ENCODE measurements around the gene CNR2.

Gene CNR2

DNA sequence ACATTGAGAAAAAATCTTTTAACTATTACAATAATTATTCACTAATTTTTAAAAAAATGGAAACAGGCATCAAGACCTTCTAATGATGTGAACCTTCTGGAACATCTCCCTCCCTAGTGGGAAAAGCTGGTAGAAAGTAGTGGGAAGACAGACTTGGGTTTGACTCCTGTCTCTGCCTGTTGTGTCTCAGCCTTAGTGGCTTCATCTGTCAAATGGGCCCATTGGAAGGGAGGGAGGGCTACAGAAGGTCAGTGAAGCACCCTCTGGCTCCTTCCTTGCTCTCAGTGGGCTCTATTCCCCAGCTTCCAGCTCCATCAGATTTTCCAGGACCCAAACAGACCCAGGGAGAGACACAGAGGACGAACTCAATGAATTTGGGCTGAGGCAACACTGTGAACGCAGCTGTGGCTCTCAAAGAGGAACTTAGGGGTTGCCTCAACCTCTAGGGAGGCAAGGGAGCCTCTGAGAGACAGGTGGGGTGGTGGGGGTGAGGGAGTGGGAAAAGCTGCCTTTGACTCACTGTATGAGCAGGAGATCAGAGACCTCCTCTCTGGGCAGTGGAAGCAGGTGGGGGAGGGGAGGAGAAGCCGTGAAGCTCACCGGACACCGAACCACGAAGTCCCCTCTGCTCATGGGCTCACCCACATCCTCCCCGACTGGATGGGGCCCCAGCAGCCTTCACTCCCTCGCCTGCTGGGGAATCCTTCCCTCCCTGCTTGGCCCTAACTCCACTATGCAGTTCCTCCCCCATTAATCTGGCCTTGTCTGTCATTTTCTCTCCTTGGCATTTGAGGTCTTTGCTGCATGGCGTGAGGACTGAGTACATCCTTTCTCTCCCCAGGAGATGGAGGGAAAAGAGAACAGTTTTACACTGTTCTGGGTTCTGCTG lies 4.5 kb downstream of the CNR2 start:
- no peak for ATAC-seq
- no peak for TF ChIP-seq ZC3H10 (CRISPR knock-in tag; IDR thresholded peaks at IDR 0.05)
- TF ChIP-seq ZFP3 (CRISPR knock-in tag; IDR thresholded peaks at IDR 0.05), result no peak
- TF ChIP-seq ZFP30 (CRISPR knock-in tag; IDR thresholded peaks at IDR 0.05), result no peak
- TF ChIP-seq, protein P1, sequence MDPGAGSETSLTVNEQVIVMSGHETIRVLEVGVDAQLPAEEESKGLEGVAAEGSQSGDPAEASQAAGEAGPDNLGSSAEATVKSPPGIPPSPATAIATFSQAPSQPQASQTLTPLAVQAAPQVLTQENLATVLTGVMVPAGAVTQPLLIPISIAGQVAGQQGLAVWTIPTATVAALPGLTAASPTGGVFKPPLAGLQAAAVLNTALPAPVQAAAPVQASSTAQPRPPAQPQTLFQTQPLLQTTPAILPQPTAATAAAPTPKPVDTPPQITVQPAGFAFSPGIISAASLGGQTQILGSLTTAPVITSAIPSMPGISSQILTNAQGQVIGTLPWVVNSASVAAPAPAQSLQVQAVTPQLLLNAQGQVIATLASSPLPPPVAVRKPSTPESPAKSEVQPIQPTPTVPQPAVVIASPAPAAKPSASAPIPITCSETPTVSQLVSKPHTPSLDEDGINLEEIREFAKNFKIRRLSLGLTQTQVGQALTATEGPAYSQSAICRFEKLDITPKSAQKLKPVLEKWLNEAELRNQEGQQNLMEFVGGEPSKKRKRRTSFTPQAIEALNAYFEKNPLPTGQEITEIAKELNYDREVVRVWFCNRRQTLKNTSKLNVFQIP (CRISPR knock-in tag; IDR thresholded peaks at IDR 0.05; ENCODE audit: borderline replicate concordance, low read depth), result no peak
- TF ChIP-seq PPARA (CRISPR knock-in tag; IDR thresholded peaks at IDR 0.05; ENCODE audit: borderline replicate concordance), result no peak
- no peak for TF ChIP-seq ISL1 (CRISPR knock-in tag; IDR thresholded peaks at IDR 0.05)
- no peak for TF ChIP-seq SNAI2 (CRISPR knock-in tag; IDR thresholded peaks at IDR 0.05)
- TF ChIP-seq, protein P2, sequence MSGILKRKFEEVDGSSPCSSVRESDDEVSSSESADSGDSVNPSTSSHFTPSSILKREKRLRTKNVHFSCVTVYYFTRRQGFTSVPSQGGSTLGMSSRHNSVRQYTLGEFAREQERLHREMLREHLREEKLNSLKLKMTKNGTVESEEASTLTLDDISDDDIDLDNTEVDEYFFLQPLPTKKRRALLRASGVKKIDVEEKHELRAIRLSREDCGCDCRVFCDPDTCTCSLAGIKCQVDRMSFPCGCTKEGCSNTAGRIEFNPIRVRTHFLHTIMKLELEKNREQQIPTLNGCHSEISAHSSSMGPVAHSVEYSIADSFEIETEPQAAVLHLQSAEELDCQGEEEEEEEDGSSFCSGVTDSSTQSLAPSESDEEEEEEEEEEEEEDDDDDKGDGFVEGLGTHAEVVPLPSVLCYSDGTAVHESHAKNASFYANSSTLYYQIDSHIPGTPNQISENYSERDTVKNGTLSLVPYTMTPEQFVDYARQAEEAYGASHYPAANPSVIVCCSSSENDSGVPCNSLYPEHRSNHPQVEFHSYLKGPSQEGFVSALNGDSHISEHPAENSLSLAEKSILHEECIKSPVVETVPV (CRISPR knock-in tag; IDR thresholded peaks at IDR 0.05), result no peak
- TF ChIP-seq ZNF70 (CRISPR knock-in tag; IDR thresholded peaks at IDR 0.05), result no peak
- TF ChIP-seq TOX (CRISPR knock-in tag; IDR thresholded peaks at IDR 0.05; ENCODE audit: borderline replicate concordance), result no peak
- TF ChIP-seq ARNTL (CRISPR knock-in tag; IDR thresholded peaks at IDR 0.05; ENCODE audit: borderline replicate concordance, low read depth), result no peak
- no peak for TF ChIP-seq ZNF8 (CRISPR knock-in tag; IDR thresholded peaks at IDR 0.05)
- no peak for TF ChIP-seq OSR1 (CRISPR knock-in tag; IDR thresholded peaks at IDR 0.05)

DNA sequence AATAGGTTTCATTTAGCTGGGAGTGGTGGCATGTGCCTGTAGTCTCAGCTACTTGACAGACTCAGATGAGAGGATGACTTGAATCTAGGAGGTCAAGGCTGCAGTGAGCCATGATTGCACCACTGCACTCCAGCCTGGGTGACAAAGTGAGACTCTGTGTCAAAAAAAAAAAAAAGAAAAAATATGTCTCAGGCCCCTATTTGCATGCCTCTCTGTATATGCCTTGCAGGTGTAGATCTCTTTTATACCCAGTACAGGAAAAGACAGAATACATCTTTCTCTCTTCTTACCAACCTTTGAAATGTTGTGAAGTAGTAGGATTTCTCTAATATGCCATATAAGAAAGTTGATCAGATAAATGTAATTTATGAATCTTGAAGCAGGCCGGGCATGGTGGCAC lies 6.4 kb downstream of the CNR2 start:
- TF ChIP-seq PPARA (CRISPR knock-in tag; IDR thresholded peaks at IDR 0.05; ENCODE audit: borderline replicate concordance) (no peak), CSDC2 (CRISPR knock-in tag; IDR thresholded peaks at IDR 0.05) (no peak), OSR1 (CRISPR knock-in tag; IDR thresholded peaks at IDR 0.05) (no peak), ESRRG (CRISPR knock-in tag; IDR thresholded peaks at IDR 0.05) (no peak), ISL1 (CRISPR knock-in tag; IDR thresholded peaks at IDR 0.05) (no peak), ARNTL (CRISPR knock-in tag; IDR thresholded peaks at IDR 0.05; ENCODE audit: borderline replicate concordance, low read depth) (no peak), ZFP30 (CRISPR knock-in tag; IDR thresholded peaks at IDR 0.05) (no peak), GLIS3 (CRISPR knock-in tag; IDR thresholded peaks at IDR 0.05) (no peak), ZNF565 (CRISPR knock-in tag; conservative IDR thresholded peaks at IDR 0.05; ENCODE audit: low read depth) (no peak), ZC3H10 (CRISPR knock-in tag; IDR thresholded peaks at IDR 0.05) (no peak), ZNF70 (CRISPR knock-in tag; IDR thresholded peaks at IDR 0.05) (no peak), ZNF8 (CRISPR knock-in tag; IDR thresholded peaks at IDR 0.05) (no peak)
- TF ChIP-seq, protein P2 (CRISPR knock-in tag; IDR thresholded peaks at IDR 0.05), result no peak
- TF ChIP-seq, protein P3, sequence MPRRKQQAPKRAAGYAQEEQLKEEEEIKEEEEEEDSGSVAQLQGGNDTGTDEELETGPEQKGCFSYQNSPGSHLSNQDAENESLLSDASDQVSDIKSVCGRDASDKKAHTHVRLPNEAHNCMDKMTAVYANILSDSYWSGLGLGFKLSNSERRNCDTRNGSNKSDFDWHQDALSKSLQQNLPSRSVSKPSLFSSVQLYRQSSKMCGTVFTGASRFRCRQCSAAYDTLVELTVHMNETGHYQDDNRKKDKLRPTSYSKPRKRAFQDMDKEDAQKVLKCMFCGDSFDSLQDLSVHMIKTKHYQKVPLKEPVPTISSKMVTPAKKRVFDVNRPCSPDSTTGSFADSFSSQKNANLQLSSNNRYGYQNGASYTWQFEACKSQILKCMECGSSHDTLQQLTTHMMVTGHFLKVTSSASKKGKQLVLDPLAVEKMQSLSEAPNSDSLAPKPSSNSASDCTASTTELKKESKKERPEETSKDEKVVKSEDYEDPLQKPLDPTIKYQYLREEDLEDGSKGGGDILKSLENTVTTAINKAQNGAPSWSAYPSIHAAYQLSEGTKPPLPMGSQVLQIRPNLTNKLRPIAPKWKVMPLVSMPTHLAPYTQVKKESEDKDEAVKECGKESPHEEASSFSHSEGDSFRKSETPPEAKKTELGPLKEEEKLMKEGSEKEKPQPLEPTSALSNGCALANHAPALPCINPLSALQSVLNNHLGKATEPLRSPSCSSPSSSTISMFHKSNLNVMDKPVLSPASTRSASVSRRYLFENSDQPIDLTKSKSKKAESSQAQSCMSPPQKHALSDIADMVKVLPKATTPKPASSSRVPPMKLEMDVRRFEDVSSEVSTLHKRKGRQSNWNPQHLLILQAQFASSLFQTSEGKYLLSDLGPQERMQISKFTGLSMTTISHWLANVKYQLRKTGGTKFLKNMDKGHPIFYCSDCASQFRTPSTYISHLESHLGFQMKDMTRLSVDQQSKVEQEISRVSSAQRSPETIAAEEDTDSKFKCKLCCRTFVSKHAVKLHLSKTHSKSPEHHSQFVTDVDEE (CRISPR knock-in tag; IDR thresholded peaks at IDR 0.05), result no peak
- TF ChIP-seq, protein P4, sequence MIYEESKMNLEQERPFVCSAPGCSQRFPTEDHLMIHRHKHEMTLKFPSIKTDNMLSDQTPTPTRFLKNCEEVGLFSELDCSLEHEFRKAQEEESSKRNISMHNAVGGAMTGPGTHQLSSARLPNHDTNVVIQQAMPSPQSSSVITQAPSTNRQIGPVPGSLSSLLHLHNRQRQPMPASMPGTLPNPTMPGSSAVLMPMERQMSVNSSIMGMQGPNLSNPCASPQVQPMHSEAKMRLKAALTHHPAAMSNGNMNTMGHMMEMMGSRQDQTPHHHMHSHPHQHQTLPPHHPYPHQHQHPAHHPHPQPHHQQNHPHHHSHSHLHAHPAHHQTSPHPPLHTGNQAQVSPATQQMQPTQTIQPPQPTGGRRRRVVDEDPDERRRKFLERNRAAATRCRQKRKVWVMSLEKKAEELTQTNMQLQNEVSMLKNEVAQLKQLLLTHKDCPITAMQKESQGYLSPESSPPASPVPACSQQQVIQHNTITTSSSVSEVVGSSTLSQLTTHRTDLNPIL (CRISPR knock-in tag; IDR thresholded peaks at IDR 0.05; ENCODE audit: low read depth), result no peak
- TF ChIP-seq, protein P1 (CRISPR knock-in tag; IDR thresholded peaks at IDR 0.05; ENCODE audit: borderline replicate concordance, low read depth), result no peak
- TF ChIP-seq, protein P5, sequence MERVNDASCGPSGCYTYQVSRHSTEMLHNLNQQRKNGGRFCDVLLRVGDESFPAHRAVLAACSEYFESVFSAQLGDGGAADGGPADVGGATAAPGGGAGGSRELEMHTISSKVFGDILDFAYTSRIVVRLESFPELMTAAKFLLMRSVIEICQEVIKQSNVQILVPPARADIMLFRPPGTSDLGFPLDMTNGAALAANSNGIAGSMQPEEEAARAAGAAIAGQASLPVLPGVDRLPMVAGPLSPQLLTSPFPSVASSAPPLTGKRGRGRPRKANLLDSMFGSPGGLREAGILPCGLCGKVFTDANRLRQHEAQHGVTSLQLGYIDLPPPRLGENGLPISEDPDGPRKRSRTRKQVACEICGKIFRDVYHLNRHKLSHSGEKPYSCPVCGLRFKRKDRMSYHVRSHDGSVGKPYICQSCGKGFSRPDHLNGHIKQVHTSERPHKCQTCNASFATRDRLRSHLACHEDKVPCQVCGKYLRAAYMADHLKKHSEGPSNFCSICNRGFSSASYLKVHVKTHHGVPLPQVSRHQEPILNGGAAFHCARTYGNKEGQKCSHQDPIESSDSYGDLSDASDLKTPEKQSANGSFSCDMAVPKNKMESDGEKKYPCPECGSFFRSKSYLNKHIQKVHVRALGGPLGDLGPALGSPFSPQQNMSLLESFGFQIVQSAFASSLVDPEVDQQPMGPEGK (CRISPR knock-in tag; IDR thresholded peaks at IDR 0.05; ENCODE audit: borderline replicate concordance), result no peak
- ATAC-seq, result no peak

All from SK-N-SH treated with all-trans-retinoic acid at 6 μM for 48 hours (cell line).